Measurements from ENCODE around the gene OR8K1.

Gene OR8K1

GRCh38 chr11:56345739-56346138 is at the start of gene OR8K1:
Gene OR8K1, plus strand, starts transcription at chr11:56346039. Its CDS starts 0 bp downstream, at chr11:56346039.
- DNase-seq (ENCODE audit: low read depth in 3 of 3): no peak

- no peak for DNase-seq (ENCODE audit: low read depth in 3 of 3)
Measured at GRCh38 chr11:56296898-56297297, 48.9 kb upstream of the OR8K1 start.

GRCh38 chr11:56307836-56308235 is 38.0 kb upstream of the OR8K1 start:
- no peak for DNase-seq (ENCODE audit: low read depth in 3 of 3)

GRCh38 chr11:56314844-56315243 is 31.0 kb upstream of the OR8K1 start, which contains the start of gene OR8K3:
Gene OR8K3, plus strand, starts transcription at chr11:56315144. Its CDS starts 3,163 bp downstream, at chr11:56318307.
- DNase-seq (ENCODE audit: low read depth in 3 of 3): no peak

GRCh38 chr11:56331861-56332491 is 13.9 kb upstream of the OR8K1 start:
- DNase-seq (ENCODE audit: low read depth in 3 of 3): no peak

GRCh38 chr11:56333156-56333555 is 12.7 kb upstream of the OR8K1 start:
- no peak for DNase-seq (ENCODE audit: low read depth in 3 of 3)

- no peak for DNase-seq (ENCODE audit: low read depth in 3 of 3)
Measured at GRCh38 chr11:56340289-56340688, 5.5 kb upstream of the OR8K1 start.

GRCh38 chr11:56353991-56354390 is 8.2 kb downstream of the OR8K1 start, which contains the start of gene OR8J1:
Gene OR8J1, plus strand, starts transcription at chr11:56354291. Its CDS starts 5,956 bp downstream, at chr11:56360247.
- DNase-seq (ENCODE audit: low read depth in 3 of 3): no peak

- DNase-seq (ENCODE audit: low read depth in 3 of 3): no peak
Measured at GRCh38 chr11:56375324-56375723, 29.5 kb downstream of the OR8K1 start, which contains the start of gene OR8U1. Gene OR8U1, plus strand, starts transcription at chr11:56375624. Its CDS starts 0 bp downstream, at chr11:56375624.

- DNase-seq (ENCODE audit: low read depth in 3 of 3): no peak
Measured at GRCh38 chr11:56380120-56380519, 34.3 kb downstream of the OR8K1 start.

- no peak for DNase-seq (ENCODE audit: low read depth in 3 of 3)
Measured at GRCh38 chr11:56394381-56394780, 48.5 kb downstream of the OR8K1 start.

- DNase-seq (ENCODE audit: low read depth in 3 of 3): no peak
Measured at GRCh38 chr11:56396047-56396446, 50.2 kb downstream of the OR8K1 start.
